ENCODE data around the gene GABRB1.

GABRB1 gene

DNA sequence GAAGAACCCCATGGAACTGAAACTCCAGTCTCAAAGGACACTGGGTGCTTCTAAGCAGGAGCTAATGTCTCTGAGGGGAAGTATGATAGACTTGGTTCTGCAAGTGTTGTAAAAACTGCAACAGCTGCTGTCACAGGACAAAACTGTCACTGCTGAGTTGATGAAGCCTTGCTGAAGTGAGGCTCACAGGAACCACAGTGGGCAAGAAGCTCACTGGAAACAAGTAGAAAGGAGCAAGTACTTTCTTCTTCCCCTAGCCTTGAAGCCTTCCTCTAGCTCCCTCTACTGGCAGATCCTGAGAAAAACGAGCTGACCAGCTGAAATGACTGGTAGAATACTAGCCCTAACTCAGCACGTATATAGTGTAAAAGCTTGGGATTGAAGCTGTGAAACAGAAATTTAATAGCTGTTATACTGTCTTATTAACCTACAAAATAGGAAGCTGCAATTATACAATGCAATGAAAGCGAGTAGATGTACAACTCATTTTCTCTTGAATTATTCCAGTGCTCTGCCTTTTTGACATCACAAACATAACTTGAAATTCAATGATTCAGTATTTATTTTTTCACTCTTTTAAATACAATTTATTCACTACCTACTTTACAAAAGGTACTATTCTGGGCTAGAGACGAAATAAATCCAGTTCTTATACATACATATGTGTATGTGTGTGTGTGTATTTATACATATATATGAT lies 91.4 kb downstream of the GABRB1 start:
- peak; percentile 15 for DNase-seq

DNA sequence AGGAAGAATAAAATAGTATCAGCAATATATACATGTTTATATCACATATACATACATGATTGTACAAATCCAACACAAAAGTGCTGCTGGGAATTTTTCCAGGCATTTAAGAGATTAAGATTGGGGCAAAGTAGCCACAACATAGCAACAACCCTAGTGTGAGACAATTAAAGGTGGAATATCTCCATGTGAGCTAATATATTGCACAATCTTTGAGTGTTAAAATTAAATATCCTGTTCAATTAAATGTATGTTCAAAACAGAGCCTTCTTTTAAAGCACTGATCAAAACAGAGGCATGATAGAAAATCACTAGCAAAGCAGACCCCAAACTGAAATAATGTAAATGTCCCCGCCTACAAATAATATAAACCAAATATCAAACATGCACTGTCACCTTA lies 97.6 kb downstream of the GABRB1 start:
- no peak for DNase-seq

DNA sequence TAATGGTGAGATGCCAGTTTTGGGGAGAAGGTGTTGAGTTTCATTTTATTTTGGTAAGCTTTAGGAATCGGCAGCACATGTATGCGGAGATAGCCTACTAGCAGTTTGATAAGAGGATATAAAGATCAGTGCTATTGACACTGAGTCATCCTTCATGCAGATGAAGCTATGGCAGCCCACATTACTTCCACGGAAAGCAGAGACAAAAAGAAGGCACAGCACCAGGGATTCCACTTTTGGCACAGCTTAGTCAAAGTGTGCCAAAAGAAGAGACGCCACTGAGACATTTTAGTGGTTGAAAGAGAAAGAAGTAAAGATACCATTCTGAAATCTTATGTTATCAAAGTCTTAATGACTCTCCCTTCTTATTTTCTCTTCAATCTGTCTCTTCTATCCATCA lies 103.8 kb downstream of the GABRB1 start:
- DNase-seq: no peak

DNA sequence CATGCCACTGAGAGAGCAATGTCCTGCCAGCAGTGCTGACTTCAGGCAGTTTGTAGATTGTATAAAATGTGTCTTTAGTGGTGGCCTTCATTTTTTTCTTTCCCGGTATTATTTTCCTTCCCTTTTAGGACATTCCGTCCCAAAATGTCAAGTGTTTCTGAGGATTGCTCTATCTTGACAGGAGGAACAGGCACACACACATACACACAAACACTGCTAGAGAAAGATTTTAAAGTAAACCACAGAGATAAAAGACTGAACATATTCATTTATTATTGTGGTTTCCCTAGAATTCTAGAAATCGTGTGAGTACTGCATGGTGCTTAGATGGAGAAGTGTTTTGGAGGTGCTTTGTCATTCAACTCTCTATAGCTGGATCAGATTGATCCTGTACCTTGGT lies 111.9 kb downstream of the GABRB1 start:
- DNase-seq: no peak

DNA sequence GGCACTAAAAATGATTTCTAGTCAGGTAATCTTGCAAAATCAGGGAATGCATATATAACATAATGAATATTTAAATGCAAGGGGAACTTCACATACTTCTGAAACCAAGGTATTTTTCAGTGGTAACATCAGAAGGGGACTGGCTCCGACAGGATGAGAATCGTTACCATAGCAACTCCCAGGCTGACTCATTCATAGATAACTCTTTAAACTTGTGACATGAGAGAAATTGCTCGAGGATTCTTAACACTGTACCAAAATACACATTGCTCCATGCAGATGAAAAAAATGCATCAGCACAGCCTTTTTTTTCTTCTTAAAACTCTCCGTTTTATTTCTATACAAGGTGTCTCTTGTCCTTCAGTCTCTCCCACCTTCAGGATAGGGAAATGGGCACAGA lies 114.3 kb downstream of the GABRB1 start:
- DNase-seq: no peak

DNA sequence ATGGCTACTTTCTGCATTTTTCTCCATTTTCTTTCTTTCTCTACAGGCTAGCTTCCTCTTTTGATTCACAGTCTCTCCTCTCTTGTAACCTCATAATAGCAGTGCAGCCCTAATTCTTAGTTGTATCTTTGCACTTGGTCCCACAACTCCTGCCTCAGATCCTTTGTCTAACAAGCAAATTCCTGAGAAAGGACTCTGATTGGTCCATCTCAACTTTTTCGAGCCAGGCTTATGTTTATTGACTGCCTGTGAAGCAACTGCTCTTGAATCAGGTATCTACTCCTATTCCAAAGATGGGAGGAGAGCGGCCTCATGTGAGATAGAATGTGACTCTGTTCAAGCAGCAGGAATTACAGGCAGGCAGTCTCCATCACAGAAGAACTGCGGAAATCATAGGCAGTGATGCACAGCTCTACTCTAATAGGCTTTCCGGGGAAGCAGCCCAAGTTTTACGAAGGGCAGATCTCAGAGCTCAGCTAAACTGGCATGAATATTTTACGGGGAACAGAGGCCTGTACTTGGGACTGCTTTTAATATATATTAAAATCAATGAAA lies 123.5 kb downstream of the GABRB1 start:
- no peak for DNase-seq

DNA sequence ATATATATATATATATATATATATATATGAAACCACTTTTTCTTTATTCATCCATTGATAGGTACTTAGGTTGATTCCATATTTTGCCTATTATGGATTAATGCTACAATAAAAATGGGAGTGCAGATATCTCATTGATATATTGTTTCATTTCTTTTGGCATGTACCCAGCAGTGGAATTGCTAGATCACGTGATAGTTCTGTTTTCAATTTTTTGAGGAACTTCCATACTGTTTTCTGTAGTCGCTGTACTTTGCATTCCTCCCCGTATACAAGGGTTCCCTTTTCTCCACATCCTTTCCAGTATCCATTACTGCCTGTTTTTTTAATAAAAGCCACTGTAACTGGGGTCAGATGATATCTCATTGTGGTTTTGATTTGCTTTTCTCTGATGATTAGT lies 124.6 kb downstream of the GABRB1 start:
- no peak for DNase-seq

DNA sequence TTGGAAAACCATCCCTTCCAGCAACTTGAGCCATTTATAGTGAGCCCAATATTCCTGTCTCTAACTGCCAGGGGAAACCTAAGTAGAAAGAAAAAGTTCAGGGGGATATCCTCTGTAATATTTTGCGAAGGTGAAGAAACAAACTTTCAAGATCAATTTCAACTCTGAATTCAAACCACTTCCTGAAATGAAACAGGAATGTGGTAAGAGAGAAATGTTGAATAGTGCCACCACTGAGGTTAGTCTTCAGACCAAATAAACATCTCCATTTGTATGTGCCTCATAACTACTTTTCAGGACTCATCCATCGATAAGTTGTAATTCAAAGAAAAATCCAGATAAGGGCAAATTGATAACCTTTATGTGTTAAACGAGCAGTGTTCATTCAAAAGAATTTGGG lies 128.7 kb downstream of the GABRB1 start:
- no peak for DNase-seq

DNA sequence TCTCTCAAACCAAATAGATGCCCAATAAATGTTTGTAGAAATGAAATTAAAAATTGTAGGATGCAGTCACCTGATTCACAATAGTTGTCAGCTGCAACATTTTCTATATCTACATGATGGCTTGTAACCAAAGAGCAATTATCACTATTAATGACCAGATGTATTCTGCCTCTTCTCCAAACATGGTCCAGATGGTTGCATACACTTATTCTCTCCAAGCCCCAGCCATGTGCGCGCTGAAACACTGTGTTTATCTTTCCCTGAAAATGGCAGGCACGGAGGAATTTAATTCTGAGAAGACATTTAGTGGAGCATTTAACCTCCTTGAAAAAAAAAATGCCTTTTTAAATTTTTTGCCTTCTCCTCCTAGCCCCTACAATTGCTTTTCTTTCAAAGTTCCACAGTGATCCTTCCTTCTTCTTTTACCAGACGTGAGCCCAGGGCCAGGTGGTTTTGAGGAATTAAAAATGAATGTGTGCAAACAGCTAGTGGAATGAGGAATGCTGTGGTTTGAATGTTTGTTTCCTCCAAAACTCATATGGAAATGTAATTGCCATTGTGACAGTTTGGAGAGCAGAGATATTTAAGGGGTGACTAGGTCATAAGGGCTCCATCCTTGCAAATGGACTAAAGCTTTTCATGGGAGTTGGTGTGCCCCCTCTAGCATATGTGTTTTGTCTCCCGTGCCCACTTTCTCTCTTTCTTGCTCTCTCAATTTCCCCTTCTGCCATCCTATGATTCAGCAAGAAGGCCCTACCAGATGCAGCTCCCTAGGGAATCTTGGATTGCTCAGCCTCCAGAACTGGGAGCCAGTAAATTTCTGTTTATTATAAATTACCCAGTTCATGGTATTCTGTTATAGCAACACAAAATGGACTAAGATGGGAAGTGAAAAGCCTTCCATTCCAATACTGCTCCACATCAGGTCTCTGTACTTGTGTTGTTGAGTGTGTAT lies 136.0 kb downstream of the GABRB1 start:
- no peak for DNase-seq

DNA sequence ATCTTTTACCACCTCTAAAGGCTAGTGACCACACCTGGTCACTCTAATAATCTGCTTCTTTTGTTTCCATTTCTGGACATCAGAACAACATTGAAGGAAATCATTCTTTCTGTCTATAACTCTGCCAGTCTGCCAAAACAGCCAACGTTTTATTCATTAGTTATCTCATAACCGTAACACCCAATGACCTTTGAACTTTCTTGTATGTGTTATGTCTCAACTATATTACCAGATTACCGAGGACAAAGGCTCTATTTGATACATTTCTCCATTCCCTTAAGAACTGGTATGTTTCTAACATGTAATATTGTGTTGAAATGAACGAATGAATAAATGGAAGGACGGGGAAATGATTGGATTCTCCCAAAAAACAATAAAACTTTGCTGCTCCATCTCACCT lies 152.7 kb downstream of the GABRB1 start:
- no peak for DNase-seq

DNA sequence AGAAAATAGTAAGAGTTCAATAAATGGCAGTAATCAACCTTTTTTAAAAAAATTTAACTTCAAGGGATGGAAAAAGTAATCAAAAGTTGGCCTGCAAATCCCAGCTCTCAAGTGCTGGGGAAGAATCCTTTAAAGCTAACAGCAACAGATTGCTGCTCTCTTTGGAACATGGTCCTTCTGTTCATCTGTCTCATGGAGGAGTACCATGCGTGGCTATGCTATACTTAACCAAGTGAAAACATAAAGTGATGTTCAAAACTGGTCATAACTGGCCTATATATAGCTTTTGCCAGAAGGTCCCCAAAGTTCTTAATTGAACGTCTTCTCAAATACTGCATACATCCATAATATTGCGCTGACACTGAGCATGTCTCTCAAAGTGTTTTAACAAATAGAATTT lies 154.4 kb downstream of the GABRB1 start:
- DNase-seq: no peak

DNA sequence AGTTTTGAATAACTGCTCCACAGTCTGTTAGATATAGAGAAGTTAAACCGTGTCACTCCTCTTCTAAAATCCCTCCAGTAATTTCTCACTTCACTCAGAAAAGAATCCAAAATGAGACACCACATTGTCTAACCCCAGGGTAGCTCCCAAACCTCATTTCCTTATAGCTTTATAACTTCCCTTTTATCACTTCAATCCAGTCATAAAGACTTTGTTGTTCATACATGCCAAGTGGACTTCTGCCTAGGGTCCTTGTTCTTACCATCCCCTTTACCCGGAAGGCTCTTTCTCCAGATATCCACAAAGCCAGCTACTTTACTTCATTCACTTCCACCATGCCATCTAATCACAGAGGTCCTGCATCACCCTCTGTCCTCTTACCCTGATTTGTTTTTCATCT lies 156.2 kb downstream of the GABRB1 start:
- DNase-seq: no peak

DNA sequence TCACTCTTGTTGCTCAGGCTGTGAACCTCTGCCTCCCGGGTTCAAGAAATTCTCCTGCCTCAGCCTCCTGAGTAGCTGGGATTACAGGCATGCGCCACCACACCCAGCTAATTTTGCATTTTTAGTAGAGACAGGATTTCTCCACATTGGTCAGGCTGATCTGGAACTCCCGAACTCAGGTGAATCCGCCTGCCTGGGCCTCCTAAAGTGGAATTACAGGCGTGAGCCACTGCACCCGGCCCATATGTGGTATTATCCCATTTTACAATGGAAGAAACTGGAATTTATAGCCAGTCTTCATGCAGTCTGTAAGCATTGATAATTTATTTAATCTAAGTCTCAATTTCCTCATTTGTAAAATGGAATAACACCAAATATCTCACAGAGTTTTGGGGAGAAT lies 161.8 kb downstream of the GABRB1 start:
- no peak for DNase-seq

DNA sequence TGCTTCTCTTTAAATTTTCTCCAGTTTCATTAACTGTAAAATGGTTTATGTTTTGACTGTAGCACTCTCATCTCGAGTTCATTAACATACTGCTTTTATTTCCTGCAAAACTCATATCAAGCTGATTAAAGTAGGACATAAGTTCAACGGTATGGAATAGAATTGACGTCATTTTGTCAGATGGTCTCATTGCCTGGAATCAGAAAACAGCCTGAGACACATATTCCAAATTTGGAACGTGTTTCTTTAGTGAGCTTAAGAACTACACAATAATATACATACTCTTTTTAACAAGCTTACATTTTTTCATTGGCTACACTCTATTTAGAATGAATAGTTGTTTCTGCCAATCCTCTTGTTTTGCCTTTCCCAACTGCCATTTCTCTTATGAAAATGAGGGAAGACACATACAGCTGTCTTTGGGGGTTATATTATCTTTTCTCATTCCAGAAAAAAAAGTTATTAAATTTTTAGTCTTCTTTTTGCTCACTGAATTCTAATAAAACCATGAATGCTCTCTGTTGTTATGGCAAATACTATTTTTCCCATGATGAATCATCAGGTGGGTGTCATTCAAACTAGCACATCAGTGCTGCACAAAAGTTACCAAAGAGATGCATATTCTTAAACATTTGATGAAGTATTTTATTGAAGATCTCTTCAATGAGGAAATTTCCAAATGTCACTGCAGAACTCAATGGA lies 162.8 kb downstream of the GABRB1 start:
- DNase-seq: no peak

DNA sequence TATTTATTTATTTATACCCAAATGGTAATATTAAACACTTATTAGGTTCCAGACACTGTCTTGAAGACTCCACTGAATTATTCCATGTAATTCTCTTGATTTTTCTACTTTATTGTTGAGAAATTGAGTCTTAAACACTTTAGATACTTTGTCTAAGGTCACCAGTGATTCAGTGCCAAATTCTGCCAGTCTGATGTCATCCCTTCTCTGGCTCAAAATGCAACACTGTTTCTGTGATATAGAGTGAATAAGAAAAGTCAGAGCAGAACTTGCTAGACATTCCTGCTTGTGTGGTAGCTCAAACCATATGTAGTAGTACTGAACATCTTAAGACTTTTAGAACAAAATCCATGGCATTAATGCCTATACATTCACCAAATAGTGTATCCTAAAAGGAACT lies 164.3 kb downstream of the GABRB1 start:
- no peak for DNase-seq

DNA sequence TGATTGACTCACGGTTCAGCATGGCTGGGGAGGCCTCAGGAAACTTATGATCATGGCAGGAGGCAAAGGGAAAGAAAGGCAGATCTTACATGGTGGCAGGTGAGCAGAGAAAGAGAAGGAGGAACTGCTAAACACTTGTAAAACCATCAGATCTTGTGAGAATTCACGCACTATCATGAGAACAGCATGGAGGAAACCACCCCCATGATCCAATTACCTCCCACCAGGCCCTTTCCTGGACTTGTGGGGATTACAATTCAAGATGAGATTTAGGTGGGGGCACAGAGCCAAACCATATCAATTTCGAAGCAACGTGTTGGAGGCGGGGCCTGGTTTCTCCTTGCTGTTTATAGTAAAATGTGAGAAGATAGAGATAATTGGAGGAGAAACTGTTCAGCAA lies 167.4 kb downstream of the GABRB1 start:
- no peak for DNase-seq

DNA sequence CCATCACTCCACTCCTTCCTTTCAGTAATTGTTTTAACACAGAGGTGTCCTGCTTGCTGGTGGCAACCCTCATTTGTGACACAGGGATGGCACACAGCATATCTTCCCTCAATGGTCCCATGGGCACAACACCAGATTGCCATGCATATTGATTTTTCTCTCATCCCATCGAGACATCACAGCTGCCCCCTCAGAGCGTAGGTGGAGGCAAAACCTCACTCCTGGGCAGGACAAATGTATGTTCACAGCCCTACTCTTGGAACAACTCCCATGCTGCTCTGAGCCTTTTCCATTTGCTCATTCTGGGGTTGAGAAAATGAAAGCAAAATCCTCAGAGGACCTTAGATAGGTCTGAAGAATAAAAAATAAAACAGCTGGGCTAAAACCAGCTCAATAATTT lies 172.2 kb downstream of the GABRB1 start:
- DNase-seq: no peak

DNA sequence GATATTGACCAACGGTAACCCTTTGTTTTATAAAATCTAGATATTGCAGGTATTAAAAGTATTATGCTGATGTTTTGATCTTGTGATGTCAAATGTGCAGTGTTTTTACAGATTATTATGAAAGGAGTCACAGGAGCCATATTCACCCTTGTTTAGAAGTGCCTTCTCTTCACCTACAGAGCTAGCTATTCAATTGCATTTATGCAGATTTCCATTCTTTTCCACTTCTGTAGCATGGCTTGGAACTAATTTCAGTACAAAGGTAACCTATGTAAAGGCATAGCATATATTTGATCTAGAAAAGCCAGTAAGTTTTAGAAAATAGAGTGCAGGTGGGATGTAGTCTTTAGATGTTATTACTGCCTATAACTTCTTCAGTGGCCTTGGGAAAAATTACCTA lies 176.2 kb downstream of the GABRB1 start:
- no peak for DNase-seq

DNA sequence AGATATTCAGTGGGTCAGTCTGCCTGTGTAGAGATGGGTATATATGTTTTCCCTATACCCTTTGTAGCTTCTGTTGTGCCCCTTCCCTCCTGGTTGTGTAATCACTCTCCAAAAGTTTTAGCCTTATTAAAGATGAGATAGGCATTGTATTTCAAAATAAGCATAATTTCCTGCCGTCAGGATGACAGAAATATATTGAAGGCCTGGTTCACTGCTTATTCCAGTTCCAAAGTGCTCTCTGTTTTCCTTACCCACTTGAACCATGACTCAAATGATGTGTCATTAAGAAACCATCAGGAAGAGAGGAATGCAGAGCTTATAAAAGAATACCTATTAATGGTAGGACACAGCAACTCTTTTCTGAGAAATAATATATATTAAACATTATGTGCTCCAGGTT lies 178.5 kb downstream of the GABRB1 start:
- DNase-seq: no peak

DNA sequence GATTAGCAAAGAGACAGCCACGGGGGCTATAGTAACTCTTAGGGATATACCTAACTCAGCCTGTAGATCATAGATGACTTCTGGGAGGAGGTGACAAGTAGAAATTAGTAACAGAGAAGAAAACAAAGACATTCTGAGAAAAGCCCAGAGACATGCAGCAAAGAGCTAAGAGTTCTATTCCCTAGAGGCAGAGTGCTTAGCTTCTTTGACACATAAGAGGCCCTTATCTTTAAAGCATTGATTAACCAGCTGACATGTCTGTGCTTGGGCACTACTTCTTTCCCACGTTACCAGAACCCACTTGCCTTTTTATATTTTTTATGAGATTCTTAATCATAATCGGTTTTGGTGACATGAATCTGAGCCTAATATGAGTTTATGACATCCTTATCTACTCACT lies 179.5 kb downstream of the GABRB1 start:
- DNase-seq: no peak

DNA sequence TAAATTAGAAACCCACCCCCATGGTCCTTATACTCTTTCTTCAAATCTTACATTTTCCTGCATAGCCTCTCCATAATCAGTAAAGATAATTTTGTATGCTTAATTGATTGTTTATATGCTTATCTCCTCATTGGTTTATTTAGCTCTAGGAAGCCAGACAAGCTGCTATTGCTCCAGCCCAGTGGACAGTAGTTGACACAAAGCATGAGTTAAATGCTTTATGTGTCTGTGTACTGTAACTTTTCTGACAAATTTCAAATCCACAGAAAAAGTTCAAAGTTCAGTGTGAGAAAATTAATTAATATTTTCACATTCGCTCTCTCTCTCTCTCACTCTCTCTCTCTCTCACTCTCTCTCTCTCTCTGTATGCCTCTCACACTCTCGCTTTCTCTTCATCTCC lies 181.7 kb downstream of the GABRB1 start:
- no peak for DNase-seq

DNA sequence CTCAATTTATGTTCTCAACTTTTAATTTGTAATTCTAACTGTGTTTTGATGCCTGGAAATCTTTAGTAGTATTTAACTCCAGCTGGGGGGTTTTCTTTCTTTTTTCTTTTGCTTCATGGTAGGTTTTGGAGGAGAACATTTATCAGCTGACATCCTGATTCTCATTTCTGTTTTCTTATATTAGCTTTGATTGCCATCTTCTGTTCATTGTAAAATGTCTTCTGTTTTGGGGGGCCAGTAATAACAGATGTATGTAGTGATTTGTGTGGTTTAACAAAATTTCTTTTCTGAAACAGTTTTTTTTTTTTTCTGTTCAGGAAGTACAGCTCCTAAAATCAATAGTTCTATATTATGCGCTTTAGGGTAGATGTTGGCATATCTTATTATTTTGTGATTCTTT lies 182.2 kb downstream of the GABRB1 start:
- no peak for DNase-seq

DNA sequence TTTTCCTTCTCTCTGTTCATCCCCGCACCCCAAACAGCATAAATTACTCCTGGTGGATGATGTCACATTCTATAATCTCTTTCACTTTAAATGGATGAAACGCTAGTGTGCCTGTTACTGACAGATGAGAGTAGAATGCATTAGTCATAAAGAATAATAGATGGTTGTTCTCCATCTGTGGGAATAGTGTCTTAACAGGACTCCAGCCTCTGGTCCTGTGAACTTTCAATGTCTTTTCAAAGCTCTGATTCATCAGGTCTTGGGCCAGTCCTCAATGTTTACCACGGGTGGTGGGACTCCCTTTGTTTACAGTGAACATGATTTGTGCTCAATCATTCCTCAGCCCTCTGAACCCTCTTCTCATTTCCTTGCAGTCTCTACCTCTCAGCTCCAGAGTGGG lies 182.6 kb downstream of the GABRB1 start:
- no peak for DNase-seq

DNA sequence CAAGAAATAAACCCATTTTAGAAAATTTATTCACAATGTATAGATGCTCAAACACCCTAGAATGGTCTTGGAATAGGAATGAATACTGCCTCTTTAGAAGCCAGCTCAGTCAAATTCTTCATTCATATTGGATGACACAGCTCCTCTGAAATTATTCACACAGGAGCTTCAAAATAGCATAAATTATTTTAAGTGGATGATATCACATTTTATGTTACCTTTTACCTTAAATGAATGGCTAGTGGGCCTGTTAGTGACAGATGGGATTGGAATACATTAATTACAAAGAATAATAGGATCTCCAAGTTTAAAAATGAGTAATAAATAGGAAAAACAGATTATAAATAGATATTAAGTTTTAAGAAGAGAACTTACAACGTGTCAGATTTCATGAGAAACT lies 184.4 kb downstream of the GABRB1 start:
- no peak for DNase-seq
